ENCODE data around the gene TMEM170B.

DNA sequence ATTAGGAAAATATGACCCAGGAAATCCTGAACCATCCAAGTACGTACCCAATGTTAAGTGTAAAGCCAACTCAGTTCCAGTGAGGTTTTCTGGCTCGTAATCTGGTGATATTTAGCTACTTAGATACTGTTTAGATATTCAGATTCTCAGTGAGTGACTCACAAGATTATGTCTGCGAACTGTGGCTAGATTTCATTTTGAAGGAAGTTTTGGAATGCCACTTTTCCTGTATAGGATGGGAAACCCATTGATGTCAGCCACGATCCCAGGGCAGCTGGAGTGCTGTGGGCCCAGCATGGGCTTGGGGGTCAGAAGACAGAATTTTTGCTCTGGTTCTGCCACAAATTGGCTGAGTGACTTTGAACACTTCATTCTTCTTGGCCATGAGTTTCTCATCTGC lies 76.3 kb downstream of the TMEM170B start:
- TF ChIP-seq, protein P1, sequence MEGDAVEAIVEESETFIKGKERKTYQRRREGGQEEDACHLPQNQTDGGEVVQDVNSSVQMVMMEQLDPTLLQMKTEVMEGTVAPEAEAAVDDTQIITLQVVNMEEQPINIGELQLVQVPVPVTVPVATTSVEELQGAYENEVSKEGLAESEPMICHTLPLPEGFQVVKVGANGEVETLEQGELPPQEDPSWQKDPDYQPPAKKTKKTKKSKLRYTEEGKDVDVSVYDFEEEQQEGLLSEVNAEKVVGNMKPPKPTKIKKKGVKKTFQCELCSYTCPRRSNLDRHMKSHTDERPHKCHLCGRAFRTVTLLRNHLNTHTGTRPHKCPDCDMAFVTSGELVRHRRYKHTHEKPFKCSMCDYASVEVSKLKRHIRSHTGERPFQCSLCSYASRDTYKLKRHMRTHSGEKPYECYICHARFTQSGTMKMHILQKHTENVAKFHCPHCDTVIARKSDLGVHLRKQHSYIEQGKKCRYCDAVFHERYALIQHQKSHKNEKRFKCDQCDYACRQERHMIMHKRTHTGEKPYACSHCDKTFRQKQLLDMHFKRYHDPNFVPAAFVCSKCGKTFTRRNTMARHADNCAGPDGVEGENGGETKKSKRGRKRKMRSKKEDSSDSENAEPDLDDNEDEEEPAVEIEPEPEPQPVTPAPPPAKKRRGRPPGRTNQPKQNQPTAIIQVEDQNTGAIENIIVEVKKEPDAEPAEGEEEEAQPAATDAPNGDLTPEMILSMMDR (IDR thresholded peaks at IDR 0.05) = no peak
- TF ChIP-seq POLR2A (IDR thresholded peaks at IDR 0.05) (no peak), EP300 (IDR thresholded peaks at IDR 0.05) (no peak)
